Measurements from ENCODE around the gene ZNF618.

The ZNF618 gene

DNA sequence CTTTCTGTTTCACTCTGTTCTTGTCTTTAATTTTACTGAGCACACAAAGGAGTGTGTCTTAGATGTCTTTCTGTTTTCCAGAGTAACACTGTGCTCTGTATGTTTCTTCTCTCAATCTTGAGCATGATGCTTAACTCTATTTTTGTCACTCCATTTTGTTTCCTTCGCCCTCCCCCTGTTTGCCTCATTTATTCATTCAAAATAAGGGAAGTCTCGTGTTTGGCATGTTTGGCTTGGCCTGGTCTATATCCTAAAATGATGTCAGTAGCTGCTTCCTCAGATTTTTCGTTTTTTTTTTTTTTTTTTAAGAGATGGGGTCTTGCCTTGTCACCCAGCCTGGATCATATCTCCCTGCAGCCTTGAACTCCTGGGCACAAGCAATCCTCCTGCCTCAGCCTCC, 22.0 kb downstream of the ZNF618 start:
- no peaks in the 10 kb centered on the region for H3K4me1 ChIP-seq (ENCODE audit: insufficient read depth, low read length)
- no peak overlapping the region for H3K27ac ChIP-seq (ENCODE audit: low read depth, low read length)
- H3K9ac ChIP-seq (ENCODE audit: low read length): no peak overlapping the region
- H3K9me3 ChIP-seq (ENCODE audit: low read length): no peaks in the 10 kb centered on the region
- no peaks in the 10 kb centered on the region for H3K27me3 ChIP-seq (ENCODE audit: control insufficient read depth in 1 of 2, insufficient read depth in 2 of 2, low read length in 2 of 2)
- H3K36me3 ChIP-seq (ENCODE audit: insufficient read depth, low read length): no peaks in the 10 kb centered on the region
- H3K4me3 ChIP-seq (ENCODE audit: low read depth in 1 of 2, low read length in 2 of 2): no peak overlapping the region

GRCh38 chr9:113898596-113898995, 22.5 kb downstream of the ZNF618 start:
- no peak overlapping the region for H3K27ac ChIP-seq (ENCODE audit: low read depth, low read length)
- H3K9me3 ChIP-seq (ENCODE audit: low read length): no peaks in the 10 kb centered on the region
- H3K4me1 ChIP-seq (ENCODE audit: insufficient read depth, low read length): no peaks in the 10 kb centered on the region
- H3K27me3 ChIP-seq (ENCODE audit: control insufficient read depth in 1 of 2, insufficient read depth in 2 of 2, low read length in 2 of 2): no peaks in the 10 kb centered on the region
- no peak overlapping the region for H3K4me3 ChIP-seq (ENCODE audit: low read depth in 1 of 2, low read length in 2 of 2)
- no peaks in the 10 kb centered on the region for H3K36me3 ChIP-seq (ENCODE audit: insufficient read depth, low read length)
- H3K9ac ChIP-seq (ENCODE audit: low read length): no peak overlapping the region

DNA sequence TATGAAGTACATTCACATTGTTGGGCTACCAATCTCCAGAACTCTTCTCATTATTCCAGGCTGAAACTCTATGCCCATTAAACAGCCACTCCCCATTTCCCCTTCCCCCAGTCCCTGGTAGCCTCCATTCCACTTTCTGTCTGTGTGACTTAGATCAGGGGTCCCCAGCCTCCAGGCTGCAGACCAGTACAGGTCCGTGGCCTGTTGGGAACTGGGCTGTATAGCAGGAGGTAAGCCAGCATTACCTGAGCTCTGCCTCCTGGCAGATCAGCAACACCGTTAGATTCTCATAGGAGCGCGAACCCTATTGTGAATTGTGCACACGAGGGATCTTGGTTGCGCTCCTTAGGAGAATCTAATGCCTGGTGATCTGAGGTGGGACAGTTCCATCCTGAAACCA, 23.1 kb downstream of the ZNF618 start:
- no peaks in the 10 kb centered on the region for H3K36me3 ChIP-seq (ENCODE audit: insufficient read depth, low read length)
- H3K27ac ChIP-seq (ENCODE audit: low read depth, low read length): no peak overlapping the region
- H3K27me3 ChIP-seq (ENCODE audit: control insufficient read depth in 1 of 2, insufficient read depth in 2 of 2, low read length in 2 of 2): no peaks in the 10 kb centered on the region
- H3K9me3 ChIP-seq (ENCODE audit: low read length): no peaks in the 10 kb centered on the region
- H3K9ac ChIP-seq (ENCODE audit: low read length): no peak overlapping the region
- no peak overlapping the region for H3K4me3 ChIP-seq (ENCODE audit: low read depth in 1 of 2, low read length in 2 of 2)
- no peaks in the 10 kb centered on the region for H3K4me1 ChIP-seq (ENCODE audit: insufficient read depth, low read length)

GRCh38 chr9:113901221-113901688, 25.1 kb downstream of the ZNF618 start:
- Histone ChIP-seq H3K4me1 (ENCODE audit: insufficient read depth, low read length) (no peaks in the 10 kb centered on the region), H3K27ac (ENCODE audit: low read depth, low read length) (no peak overlapping the region), H3K9me3 (ENCODE audit: low read length) (no peaks in the 10 kb centered on the region), H3K27me3 (ENCODE audit: control insufficient read depth in 1 of 2, insufficient read depth in 2 of 2, low read length in 2 of 2) (no peaks in the 10 kb centered on the region), H3K36me3 (ENCODE audit: insufficient read depth, low read length) (no peaks in the 10 kb centered on the region), H3K9ac (ENCODE audit: low read length) (no peak overlapping the region), H3K4me3 (ENCODE audit: low read depth in 1 of 2, low read length in 2 of 2) (no peak overlapping the region)

DNA sequence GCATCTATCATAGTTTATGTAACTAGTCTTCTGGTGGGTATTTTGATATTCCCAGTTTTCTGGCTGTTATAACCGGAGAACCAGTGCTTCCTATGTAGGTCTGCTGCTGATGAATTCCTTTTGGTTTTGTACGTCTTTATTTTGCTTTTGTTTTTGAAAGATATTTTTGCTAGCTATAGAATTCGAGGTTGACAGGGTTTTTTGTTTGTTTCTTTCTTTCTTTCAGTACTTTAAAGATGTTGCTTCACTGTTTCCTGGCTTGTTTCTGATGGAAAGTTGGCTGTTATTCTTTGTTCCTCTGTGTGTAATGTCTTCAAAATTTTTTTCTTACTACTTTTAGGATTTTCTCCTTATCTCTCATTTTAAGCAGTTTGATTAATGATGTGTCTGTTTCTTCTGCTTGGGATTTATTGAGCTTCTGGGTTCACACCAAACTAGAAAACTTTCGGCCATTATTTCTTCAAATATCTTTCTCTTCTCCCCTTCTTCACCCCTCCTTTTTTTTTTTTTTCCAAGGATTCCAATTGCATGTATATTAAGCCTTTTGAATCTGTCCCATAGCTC, 27.5 kb downstream of the ZNF618 start:
- Histone ChIP-seq H3K27ac (ENCODE audit: low read depth, low read length) (no peak overlapping the region), H3K4me1 (ENCODE audit: insufficient read depth, low read length) (no peaks in the 10 kb centered on the region), H3K27me3 (ENCODE audit: control insufficient read depth in 1 of 2, insufficient read depth in 2 of 2, low read length in 2 of 2) (no peaks in the 10 kb centered on the region), H3K36me3 (ENCODE audit: insufficient read depth, low read length) (no peaks in the 10 kb centered on the region), H3K9me3 (ENCODE audit: low read length) (no peaks in the 10 kb centered on the region), H3K4me3 (ENCODE audit: low read depth in 1 of 2, low read length in 2 of 2) (no peak overlapping the region), H3K9ac (ENCODE audit: low read length) (no peak overlapping the region)

DNA sequence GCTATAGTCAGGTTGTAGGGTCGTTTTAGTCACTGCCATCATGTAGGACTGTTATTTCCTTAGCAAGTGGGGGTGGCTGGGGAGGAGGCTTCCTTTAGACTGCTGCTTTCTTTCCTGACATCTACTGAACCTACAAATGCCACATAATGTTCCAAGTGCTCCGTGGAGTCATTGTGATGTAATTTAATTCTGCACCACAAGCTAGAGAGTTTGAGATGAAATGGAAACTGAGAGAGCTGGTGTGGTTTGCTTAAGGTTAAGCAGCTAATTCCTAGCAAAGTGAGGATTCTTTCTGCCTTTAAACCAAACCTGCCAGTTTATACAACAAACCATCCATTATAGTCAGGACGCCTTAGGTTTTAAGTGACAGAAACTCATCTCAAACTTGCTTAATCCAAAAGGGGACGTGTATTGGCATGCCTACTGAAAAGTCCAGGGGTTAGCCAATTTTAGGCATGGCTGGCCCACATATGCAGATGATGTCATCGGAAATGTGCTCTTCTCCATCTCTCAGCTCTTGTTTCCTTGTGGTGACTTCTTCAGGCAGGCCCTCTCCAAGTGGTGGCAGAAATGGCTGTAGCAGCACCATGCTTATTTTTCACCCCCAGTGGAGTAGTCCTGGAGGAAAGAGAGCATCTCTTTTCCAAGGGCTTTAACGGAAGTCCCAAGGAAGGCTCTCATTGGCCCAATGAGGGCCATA, 30.5 kb downstream of the ZNF618 start:
- Histone ChIP-seq H3K9me3 (ENCODE audit: low read length) (no peaks in the 10 kb centered on the region), H3K9ac (ENCODE audit: low read length) (no peak overlapping the region), H3K27ac (ENCODE audit: low read depth, low read length) (no peak overlapping the region), H3K36me3 (ENCODE audit: insufficient read depth, low read length) (no peaks in the 10 kb centered on the region), H3K27me3 (ENCODE audit: control insufficient read depth in 1 of 2, insufficient read depth in 2 of 2, low read length in 2 of 2) (no peaks in the 10 kb centered on the region), H3K4me1 (ENCODE audit: insufficient read depth, low read length) (no peaks in the 10 kb centered on the region), H3K4me3 (ENCODE audit: low read depth in 1 of 2, low read length in 2 of 2) (no peak overlapping the region)

GRCh38 chr9:113907282-113907681, 31.2 kb downstream of the ZNF618 start:
- Histone ChIP-seq H3K9me3 (ENCODE audit: low read length) (no peaks in the 10 kb centered on the region), H3K36me3 (ENCODE audit: insufficient read depth, low read length) (no peaks in the 10 kb centered on the region), H3K27ac (ENCODE audit: low read depth, low read length) (no peak overlapping the region), H3K4me1 (ENCODE audit: insufficient read depth, low read length) (no peaks in the 10 kb centered on the region), H3K27me3 (ENCODE audit: control insufficient read depth in 1 of 2, insufficient read depth in 2 of 2, low read length in 2 of 2) (no peaks in the 10 kb centered on the region), H3K4me3 (ENCODE audit: low read depth in 1 of 2, low read length in 2 of 2) (no peak overlapping the region), H3K9ac (ENCODE audit: low read length) (no peak overlapping the region)

GRCh38 chr9:113909421-113909820, 33.3 kb downstream of the ZNF618 start:
- Histone ChIP-seq H3K4me1 (ENCODE audit: insufficient read depth, low read length) (peaks cover 17% of the 10 kb centered on the region), H3K9me3 (ENCODE audit: low read length) (no peaks in the 10 kb centered on the region), H3K36me3 (ENCODE audit: insufficient read depth, low read length) (no peaks in the 10 kb centered on the region), H3K27ac (ENCODE audit: low read depth, low read length) (no peak overlapping the region), H3K9ac (ENCODE audit: low read length) (no peak overlapping the region), H3K27me3 (ENCODE audit: control insufficient read depth in 1 of 2, insufficient read depth in 2 of 2, low read length in 2 of 2) (no peaks in the 10 kb centered on the region), H3K4me3 (ENCODE audit: low read depth in 1 of 2, low read length in 2 of 2) (no peak overlapping the region)

DNA sequence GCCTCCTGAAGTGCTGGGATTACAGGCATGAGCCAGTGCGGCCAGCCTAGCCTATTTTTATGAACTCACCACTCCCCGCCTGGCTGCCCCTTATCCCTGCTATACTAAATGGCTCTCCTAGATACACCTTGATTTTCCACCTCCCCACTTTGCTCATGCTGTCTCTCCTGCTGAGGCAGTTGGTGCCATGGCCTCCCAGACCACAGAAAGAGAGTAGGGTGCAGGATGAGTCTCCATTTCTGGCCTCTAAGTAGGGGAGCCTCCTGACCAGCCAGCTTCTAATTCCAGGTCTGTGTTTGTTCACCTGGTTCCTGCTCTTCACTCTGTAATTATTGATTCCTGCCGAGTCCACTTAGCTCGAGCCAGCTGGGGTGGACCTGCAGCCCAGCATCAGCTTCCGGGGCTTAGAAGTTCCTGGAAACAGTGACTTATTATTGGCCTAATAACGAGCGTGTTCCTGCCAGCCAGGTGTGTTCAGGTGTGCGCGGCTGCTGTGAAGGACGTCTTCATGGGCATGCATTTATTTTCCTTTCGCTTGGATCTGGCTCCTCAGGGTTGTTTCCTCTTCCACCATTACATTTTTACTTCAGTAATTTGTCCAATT, 34.0 kb downstream of the ZNF618 start:
- no peaks in the 10 kb centered on the region for H3K27me3 ChIP-seq (ENCODE audit: control insufficient read depth in 1 of 2, insufficient read depth in 2 of 2, low read length in 2 of 2)
- peaks cover 22% of the 10 kb centered on the region for H3K4me1 ChIP-seq (ENCODE audit: insufficient read depth, low read length)
- no peak overlapping the region for H3K4me3 ChIP-seq (ENCODE audit: low read depth in 1 of 2, low read length in 2 of 2)
- no peak overlapping the region for H3K9ac ChIP-seq (ENCODE audit: low read length)
- H3K9me3 ChIP-seq (ENCODE audit: low read length): no peaks in the 10 kb centered on the region
- no peaks in the 10 kb centered on the region for H3K36me3 ChIP-seq (ENCODE audit: insufficient read depth, low read length)
- H3K27ac ChIP-seq (ENCODE audit: low read depth, low read length): no peak overlapping the region

DNA sequence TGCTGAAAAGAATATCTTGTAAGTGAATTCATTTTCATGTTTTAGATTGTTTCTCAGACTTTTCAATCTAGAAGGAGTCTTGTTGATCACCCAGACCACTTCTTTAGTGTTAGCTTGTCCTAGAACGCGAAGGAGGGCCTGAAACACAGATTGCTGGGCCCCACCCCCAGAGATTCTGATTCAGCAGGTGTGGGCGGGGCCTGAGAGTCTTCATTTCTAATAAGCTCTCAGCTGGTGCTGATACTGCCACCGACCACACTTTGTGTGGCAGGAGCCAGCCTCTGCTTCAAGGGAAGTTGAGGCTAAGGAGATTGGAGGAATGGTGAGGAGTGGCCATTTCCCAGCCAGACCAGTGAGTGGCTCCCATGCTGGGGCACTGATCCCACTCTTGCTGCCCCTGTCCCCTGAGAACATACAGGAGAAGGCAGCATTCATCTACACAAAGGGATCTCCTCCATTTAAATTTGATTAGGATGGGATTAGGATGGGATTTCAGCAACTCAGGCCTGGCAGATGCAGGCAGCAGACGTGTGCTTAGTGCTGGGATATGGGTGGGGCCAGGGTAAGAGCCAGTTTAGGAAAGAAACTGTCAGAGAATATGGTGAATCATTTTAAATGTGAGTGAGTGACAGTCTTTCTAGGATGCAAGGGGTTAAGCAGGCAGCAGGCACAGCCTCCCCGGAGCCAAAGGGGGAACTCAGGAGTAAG, 35.9 kb downstream of the ZNF618 start:
- Histone ChIP-seq H3K9ac (ENCODE audit: low read length) (no peak overlapping the region), H3K27ac (ENCODE audit: low read depth, low read length) (no peak overlapping the region), H3K9me3 (ENCODE audit: low read length) (no peaks in the 10 kb centered on the region), H3K36me3 (ENCODE audit: insufficient read depth, low read length) (no peaks in the 10 kb centered on the region), H3K4me1 (ENCODE audit: insufficient read depth, low read length) (peaks cover 22% of the 10 kb centered on the region), H3K4me3 (ENCODE audit: low read depth in 1 of 2, low read length in 2 of 2) (no peak overlapping the region), H3K27me3 (ENCODE audit: control insufficient read depth in 1 of 2, insufficient read depth in 2 of 2, low read length in 2 of 2) (no peaks in the 10 kb centered on the region)

GRCh38 chr9:113912816-113913215, 36.7 kb downstream of the ZNF618 start:
- Histone ChIP-seq H3K9me3 (ENCODE audit: low read length) (no peaks in the 10 kb centered on the region), H3K27me3 (ENCODE audit: control insufficient read depth in 1 of 2, insufficient read depth in 2 of 2, low read length in 2 of 2) (no peaks in the 10 kb centered on the region), H3K9ac (ENCODE audit: low read length) (no peak overlapping the region), H3K36me3 (ENCODE audit: insufficient read depth, low read length) (no peaks in the 10 kb centered on the region), H3K4me1 (ENCODE audit: insufficient read depth, low read length) (peaks cover 22% of the 10 kb centered on the region), H3K4me3 (ENCODE audit: low read depth in 1 of 2, low read length in 2 of 2) (no peak overlapping the region), H3K27ac (ENCODE audit: low read depth, low read length) (no peak overlapping the region)
